GM21360 (cell line): Measurements from ENCODE around the gene TNK2.

Experiments
- ATAC-seq: cut with Tn5 transposase; IDR thresholded peaks from one replicate; pipeline ENCODE4 v1.9.1; 2021; ENCODE audit warnings: mild to moderate bottlenecking, moderate library complexity; ENCODE audit not compliant: unreplicated experiment

Gene TNK2

DNA sequence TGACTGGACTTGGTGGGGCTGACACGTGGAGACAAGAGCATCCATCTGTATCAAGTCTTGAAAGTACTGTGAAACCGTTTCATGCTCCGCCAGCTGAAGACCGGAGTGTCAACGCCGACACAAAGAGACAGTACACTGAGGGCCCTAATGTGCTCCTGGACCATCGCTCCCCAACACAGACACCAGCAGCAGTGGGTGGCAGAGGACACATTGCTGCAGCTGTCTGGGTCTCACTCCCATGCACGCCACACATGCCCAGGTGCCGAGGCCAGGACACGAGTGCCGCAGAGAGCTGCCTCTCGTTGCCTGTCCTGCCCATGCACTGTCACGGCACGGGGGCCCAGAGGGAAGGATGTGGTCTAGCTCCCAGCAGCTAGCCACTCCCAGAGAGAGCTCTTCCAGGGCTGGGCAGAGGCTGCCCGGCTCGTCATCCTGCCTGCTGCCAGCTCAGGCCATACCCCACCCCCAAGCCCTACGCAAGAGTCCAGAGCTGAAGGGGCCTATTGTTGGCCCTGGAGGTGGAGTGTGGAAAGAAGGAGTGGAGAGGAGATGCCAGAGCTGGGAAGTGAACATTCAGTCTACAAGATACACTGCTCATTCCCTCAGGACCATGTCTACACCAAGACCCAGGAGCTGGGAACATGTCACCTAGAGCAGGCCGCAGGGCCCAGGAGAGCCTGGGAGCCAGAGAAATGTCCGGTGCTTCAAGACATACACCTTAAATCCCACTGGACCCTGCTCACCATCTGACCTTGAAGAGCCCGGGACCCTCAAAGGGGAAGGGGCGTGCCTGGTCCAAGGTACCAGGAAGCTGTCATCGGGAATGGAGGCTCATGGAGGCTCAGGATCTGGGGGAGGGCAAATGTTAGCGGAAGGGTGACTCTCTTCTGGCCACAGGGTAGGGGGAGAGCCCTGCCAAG lies 7.7 kb downstream of the TNK2 start:
- ATAC-seq = no peak

DNA sequence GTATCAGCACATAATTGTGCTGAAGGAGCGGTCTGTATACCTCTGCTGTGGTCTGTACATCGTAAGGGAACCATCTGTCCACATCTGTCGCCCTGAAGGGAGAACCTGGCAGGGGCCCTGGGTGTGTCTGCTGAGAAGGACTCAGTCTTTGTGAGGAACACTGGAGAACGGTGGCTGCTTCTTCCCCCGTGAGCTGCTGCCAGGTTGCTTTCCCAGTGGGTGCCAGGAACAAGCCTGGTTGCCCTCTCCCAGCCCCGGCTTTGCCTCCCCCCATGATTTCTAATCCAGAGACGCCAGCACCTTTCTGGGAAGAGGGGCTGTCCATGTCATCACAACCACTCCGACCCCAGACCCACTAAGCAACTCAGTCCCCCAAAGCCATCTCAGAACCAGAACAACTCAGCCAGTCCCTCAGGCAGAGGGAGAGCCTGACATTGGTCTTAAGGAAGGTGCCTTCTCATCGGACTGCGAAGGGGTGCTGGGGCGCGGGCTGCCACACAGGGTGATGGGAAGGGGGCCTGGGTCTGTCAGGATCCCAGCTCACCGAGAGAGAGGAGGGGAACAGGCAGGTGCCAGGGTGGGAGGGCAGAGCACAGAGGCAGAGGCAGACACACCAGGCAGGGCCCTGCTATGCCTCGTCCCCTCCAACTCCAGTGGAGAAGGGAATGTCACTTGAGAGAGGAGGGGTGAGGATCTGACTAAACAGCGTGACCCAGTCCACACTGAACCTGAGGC lies 8.5 kb downstream of the TNK2 start:
- ATAC-seq = no peak

DNA sequence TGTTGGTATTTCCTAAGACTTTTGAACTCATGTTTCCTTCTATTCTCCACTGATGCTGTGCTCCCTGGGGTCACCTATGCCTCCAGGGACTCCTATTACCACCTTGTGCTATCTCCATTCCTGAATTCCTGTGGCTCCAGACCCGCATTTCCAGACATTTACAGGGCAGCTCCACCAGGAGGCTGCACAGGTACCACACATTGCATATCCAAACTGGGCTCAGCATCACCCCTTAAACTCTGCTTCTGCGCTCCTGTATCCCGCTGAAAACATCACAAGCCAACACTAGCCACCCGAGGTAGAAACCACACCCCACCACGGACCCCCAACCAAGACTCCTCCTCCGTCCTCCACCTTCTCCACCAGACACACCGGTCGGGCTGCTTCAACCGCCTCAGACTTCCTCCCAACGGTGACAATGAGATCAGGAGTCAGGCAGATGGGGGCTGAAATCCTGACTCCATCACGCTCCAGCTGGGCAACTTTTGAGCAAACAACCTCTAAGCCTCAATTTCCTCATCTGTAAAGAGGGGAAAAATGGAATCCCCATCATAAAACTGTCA lies 10.4 kb downstream of the TNK2 start:
- ATAC-seq = no peak

DNA sequence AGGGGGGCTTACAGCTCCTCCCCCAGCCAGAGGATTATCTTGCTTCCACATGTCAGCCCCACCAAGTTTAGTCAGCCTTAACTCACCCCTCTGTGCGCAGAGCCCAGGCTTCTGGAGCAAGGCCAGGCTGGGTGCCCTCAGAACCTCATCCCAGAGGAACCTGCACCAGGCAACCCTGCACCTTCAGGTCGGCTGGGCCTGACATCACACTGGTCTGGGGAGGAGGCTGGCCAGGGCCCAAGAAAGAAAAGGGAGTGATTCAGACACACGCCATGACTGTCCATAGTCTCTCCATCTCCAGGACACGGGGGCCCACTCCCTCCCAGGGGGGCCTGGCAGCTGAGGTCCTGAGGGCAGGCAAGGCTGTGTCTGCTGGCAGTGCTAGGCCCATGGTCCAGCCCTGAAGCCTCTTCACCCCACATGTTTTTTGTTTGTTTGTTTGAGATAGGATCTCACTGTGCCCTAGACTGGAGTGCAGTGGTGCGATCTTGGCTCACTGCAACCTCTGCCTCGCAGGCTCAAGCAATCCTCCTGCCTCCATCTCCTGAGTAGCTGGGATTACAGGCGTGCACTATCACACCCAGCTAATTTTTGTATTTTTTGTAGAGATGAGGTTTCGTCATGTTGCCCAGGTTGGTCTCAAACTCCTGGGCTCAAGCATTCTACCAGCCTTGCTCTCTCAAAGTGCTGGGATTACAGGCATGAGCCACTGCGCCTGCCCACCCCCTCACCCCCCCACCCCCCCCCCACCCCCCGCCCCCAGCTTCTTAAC lies 11.1 kb downstream of the TNK2 start:
- no peak for ATAC-seq

DNA sequence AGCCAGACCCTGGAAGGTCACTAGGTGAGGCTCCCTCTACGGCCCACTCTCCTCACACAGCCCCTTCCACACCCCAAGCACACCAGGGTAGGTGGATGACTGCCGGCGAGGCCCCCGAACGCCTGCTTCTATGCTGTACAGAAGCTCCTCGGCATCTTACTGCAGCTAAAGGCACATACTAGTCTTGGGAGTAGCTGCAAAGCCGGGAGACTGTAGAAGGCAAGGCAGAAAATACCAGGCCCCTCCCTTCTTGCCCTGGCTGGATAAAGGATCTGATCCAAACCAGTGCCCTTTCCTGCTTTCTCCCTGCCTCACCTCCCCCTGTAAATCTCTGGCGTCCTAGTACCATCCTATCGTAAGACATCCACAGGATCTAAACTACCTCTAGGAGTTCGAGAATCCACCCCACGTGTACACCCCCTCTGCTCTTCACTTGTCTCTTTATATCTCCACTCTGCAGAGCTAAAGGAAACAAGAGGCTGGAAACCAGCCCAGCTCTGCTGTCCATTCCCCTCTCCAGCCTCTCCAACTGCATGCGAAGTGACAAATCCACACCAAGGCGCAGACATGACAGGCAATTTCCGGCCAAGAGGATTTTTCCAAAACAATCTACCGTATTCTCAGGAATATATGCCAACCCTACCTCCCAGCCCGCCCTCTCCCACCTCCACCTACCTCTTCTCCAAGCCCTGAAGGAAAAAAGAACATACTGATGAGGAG lies 11.8 kb downstream of the TNK2 start:
- ATAC-seq = no peak

DNA sequence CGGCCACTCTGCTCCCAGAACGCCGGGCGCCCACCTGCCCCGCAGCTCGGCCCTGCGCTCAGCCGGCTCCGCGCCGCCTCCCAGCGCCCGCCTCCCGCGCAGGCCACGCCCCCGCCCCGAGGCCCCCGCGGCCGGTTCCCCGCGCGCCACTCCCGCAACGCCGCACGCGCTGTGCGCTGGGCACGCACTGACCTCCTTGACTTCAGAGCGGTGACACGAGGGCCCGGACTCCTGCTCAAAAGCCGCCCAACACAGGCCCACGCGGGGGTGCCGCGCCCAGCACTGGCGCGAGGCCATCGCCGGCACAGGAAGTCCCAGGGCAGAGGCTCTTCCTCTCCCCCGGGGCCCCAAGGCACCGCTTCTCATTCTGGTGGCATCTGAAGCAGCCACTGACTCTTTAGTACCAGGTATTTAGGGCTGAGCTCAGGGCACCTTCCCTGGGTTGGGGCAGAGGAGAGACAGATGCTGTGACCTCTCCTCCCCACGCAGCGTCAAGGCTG lies 12.4 kb downstream of the TNK2 start:
- ATAC-seq = peak; percentile 27

DNA sequence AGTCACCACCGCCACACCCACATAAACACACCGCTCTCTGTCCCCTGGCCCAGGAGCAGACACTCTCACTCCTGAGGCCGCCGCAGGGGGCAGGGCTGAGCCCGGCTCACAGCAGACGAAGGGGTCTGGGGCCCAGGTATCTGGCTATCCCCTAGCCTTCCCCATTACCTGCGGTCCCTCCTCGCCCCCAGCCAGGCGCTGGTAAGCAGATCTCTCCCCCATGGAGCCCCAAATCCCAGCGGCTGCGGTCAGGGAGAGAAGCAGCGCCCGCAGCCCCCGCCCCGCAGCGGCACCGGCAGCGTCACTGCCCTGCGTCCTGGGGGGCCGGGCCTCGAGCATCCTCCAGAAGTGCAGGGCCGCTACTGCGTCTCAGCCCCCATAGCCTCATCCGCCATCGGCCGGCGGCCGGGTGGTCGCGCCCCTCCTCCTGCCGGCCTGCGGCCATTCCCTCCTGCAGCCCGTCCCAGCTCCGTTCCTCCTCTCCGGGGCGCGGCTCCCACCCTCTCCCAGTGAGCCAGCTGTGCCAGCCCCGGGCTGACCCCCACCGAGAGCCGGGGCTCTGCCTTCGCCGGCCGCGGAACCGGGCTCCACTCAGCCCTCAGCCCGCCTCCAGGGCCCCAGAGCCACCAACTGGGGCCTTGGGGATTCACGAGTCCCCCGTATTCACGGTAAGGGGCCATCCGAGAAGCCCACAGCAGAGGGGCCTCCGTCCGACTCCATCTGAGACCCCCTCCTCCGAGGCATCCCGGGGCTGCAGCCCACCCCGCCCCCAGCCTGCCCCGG lies 13.1 kb downstream of the TNK2 start:
- ATAC-seq = peak; percentile 57

DNA sequence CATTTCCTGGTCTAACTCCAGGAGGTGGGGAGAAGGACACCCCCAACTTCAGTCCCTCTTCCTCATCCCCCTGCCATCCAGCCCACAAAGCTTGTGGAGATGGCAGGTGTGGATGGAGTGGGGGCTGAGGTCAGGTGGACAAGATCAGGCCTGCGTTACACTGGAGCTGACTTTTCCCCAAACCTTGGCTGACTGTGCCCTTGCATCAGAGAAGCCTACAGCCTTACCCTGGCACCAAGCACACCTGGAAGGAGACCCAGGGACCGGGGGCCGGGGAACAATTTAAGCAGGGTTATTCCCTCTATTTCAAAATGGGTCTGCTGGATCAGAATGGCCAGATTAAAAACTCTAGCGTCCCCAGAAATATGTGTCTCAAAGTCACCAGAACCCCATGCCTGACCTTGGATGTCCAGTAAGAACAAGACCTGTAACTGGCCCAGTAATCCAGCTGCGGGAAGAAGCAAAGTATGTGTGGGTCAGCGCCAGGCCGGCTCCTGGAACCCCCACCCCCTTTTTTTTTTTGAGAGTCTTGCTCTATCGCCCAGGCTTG lies 14.4 kb downstream of the TNK2 start:
- no peak for ATAC-seq

DNA sequence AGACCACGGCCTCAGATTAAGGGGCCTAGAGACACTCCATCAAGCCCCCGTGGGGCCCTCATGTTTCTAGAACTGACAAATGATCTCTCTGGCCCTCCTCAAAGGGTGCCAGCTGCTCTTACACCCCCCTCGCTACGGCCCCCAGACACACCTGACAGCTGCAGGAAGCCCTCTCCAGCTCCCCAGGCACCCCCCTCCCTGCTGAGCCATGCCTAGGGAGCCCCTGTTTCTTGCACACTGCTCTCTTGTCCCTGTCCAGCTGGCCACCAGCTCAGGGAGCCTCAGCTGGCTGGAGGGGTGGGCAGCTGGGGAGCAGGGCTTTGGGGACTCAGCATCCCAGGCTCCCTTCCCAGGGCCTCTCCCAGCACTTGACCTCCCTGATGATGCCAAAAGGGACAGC lies 14.8 kb downstream of the TNK2 start:
- no peak for ATAC-seq

DNA sequence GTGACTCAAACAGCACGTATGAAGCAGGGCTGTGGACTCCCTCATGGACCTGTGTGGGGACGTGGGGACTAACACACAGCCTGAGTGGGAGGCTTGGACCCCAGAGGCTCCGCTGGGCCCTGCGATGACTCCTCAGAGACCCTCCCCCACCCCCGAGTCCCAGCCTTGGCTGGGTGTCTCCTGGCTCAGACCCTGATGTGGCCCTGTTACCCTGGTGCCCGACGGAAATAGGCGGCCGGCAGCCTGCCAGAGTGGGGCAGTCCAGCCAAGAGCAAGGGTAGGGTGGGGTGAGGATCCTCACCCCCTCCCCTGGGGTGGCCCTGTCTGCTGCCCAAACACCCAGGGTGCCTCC lies 15.3 kb downstream of the TNK2 start:
- no peak for ATAC-seq

DNA sequence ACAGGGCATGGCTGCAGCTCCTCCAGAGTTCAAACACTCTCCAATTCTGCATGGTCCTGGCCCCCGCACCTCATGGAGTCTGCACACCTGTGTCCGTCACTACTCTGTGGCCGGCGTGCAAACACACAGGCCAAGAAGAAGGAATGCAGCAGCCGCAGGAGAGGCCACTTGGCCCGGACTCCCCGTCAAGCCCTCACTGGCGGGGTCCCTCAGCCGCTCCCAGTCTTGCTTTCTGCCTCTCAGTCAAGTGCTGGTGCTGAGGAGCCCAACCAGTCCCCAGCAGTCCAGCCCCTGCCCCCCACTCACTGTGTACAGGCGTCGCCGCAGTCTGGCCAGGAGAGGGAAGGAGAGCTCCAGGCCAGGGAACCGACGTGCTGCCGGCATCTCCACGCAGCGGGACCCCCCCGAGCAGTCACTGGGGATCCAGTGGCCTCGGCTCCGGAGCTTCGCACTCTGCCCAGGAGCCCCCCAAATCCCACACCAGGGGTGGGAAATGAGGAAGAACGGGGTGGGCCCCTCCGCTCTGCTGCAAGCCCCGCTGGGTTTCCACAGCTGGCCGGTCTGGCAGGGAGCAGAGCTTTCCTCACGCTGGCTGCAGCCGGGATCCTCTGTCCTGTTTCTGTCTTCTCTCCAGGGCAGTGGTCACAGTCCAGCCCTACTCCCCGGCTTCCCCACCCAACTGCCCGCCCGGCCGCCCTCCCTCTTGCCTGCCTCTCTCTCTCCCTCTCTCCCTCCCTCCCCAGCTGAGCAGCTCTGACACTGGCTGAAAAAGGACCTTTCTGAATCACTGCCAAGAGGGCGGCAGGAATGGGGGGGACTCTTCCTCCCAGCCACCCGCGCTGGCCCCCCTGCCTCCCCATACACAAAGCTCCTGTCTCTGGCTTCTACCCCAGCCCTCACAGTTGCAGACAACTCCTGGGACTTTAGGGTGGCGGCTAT lies 16.0 kb downstream of the TNK2 start:
- no peak for ATAC-seq

DNA sequence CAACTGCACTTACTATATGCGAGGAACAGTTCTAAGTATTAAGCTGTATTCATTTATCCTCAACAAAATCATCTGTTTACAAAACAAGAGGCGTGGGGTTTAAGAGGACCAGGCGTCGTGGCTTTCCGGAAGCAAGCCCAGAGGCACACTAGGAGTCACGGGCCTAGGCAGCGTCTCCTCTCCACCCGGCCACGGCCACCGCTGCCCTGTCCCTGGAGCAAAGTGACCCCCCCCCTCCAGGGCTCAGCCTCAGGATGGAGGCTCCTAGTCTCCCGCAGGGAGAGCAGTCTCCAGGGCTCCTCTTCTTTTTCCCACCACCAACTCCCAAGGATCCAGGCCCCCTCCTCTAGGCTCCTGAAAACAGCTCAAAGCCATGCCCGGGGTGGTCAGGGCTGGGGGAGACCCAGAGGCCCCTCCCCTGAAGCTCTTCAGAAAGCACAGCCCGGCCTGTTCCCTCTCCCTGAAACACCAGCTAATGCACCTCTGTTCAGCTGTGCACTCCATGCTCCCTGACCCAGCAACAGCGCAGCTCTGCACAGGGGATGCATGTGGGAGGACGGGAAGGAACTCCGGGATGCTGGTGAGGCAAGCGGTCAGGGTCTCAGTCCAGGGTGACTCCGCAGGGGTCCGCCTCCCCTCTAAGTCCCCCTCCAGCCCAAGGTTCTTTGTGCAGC lies 16.8 kb downstream of the TNK2 start:
- no peak for ATAC-seq

DNA sequence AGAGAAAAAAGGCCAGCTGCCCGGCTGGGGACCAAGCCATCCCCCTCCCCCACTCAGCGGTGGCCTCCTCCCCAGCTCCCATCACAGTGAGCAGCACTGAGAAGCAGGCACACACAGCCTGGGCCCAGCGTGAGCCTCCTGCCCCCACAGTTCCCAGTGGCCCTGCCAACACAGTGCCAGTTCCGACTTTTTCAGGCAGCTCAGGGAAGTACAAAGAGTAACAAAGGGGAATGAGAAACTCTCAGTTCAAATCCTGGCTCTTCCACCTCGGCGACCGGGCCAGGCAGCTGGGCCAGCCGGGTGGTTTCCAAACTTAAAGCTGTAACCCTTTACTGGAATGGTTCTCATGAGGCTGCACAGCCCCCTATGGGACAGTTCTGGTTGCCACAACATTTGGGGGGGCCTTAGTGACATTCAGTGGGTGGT lies 18.5 kb downstream of the TNK2 start:
- no peak for ATAC-seq

DNA sequence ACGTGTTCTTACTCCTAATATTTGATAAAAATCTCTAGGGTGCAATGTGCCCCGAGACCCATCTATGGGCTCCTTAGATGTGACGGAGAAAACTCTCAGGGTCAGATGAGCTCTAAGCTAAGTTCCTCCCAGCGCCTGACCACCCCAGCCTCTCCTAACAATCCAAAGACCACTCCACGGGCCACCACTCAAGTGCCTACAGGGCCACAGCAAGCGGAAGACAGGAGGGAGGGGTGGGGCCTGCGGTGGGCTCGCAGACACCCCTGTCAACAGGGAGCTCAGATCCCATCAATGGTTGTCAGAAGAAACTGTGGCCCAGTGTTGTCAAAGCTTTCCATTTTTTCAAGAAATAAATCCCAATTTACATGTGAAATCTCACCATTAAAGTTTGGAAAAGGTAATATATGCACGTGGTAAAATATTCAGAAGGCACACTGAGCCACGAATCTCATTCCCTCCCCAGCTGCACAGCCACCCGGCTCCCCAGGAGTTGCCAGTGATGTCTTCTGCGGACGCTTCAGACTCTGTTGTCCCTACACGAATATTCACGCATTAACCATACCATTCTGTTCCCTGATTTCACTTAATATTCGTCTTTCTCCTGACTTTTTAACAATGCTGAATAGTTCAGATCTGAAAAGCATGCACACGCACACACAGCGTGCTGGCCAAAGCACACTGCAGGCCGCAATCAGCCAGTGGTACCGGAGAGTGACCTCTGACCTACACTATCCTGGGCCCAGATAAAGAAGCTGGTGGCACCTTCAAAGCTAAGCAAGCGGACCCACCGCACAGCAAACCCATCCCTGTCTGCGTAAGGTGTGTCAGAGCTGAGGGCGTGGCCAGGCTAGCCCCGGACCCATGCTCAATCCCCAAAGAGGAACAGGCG lies 19.1 kb downstream of the TNK2 start:
- no peak for ATAC-seq

DNA sequence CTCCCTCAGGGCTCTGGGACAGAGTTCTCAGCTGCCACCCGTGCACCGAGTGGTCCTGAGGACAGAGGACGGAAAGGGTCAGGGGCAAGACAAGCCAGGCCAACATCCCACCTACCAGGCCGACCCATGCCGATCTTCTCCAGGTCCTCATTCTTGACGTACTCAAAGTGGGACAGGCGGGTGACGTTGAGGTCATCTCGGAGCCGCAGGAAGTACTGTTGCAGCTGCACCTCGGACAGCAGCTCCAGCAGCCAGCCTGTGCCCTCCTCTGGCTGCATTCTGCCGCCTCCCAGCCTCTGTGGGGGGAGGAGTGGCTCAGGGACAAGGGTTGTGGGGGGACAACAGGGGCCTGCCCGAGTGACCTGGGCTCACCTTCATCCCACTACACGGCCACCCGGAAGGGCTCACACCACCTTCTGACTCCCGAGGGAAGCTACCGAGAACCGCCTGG lies 20.0 kb downstream of the TNK2 start:
- ATAC-seq = no peak

DNA sequence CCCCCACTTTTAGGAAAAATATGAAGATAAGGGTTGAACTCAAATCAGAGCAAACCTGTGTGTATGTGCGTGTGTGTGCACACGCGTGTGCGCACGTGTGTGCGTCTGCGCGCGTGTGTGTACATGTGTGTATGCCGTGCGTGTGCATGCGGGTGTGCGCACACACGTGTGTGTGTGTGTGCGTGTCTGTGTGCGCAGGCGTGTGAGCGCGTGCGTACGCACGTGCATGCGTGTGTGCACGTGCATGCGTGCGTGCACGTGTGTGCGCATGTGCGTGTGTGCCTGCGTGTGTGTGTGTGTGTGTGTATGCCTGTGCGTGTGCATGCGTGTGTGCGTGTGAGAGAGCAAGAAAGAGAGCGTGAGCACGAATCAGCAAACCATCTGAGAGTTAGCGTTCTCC lies 20.7 kb downstream of the TNK2 start:
- ATAC-seq = no peak
